HTERT RPE-1 (cell line): ENCODE measurements around the gene LRRD1.
"Not testable (repeated sequence)": the region's sequence is repeated elsewhere in the genome, so short reads cannot be mapped to it uniquely, and the experiment has no call there.

Source experiments
- in situ Hi-C: fragments of 300-500 bp; cut with MboI; formaldehyde crosslinking; loops from 4 replicates; pipeline ENCODE4 v1.14.3; 2020; ENCODE audit warnings: low sequenced_read_pairs

Gene LRRD1

DNA sequence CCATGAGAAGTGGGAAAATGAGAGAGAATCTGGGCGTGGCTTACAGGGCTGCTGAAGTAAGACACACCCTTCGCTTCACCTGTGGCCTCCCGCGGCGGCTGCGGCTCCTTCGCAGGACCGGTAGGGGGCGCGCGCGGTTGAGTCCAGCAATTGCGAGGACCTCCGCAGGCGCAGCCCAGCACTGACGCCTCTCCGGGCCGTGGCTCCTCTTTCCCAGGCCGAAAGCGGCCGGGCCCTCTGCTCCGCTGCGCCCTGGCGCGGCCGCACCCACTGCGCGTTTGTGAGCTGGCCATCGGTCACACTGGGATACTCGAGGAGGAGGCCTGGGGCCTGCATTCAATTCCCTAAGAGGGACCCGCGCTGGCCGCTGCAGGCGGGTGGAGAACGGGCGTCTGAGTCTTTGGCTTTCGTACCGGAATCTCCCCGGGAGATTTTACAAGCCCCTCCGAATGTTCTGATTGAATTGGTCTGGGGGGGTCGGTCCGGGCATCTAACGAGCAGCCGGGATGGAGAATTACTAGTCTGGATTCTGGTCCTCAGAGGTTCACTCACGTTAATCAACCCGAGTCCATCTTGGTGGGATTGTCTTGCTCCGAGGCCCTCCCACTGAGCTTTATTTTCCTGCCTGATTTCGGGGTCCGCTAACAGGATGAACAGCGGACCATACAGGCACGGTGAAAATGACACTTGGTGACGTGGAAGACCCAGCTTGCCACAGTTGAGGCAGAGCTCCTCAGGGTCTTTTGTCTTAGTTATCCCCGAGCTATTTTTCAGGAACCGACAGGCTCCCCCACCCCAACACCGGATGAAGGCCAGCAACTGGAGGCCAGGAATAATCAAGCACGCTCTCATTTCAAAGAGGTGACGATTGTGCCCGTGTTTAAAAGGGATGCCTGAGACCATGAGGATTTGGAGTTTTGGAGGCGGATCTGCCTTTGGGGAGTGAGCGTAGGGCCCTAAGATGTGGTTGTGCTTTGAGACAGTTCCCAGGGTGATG is at the start of gene LRRD1:
Gene LRRD1 (minus strand): TSS at position 215 of the 997 bp plus-strand sequence. CDS start 13,940 bp downstream, outside the sequence.
- in situ Hi-C loops, result no loop called here

DNA sequence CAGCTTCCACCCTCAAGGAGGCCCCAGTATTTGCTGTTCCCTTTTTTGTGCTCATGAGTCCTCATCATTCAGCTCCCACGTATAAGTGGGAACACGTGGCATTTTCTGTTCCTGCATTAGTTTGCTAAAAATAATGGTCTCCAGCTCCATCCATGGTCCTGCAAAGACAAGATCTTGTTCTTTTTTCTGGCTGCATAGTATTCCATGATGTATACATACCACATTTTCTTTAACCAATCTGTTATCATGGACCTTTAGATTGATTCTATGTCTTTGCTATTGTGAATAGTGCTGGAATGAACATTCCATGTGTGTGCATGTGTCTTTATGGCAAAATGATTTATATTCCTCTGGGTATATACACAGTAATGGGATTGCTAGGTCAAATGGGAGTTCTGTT is 49.8 kb upstream of the LRRD1 start:
- in situ Hi-C loops, result no loop called here

DNA sequence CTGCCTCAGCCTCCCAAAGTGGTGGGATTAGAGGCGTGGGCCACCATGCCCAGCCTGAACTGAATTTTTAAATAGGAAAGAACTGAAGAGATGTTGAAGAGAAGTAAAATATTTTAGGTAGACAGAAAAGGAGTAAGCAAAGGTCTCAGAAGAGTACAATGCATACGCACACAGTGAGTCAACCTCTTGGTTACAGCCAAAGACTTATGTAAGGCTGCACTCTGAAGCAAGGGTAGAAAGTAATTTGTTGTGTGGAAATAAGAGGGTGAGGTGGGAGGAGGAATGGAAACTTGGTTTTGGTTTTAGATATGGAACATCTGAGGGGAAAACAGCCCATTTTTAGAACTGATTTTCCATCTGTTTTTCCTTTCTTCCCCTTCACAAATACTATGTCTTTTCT is 49.2 kb upstream of the LRRD1 start:
- in situ Hi-C loops, result no loop called here

DNA sequence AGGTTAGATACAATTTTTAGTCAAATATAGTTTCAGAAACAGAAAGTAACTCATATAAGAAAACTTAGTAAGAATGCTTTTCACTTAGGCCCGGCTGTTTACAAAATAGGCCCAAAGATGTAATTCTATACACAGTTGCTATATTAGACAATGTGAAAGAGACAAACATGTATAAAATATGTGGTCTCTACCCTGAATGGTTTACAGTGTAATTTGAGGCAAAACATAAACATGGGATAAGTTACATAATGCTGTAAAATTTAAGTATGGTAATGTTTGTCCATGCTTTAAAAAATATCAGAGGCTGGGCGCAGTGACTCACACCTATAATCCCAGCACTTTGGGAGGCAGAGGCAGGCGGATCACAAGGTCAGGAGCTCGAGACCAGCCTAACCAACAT is 48.0 kb upstream of the LRRD1 start:
- in situ Hi-C loops, result no loop called here

DNA sequence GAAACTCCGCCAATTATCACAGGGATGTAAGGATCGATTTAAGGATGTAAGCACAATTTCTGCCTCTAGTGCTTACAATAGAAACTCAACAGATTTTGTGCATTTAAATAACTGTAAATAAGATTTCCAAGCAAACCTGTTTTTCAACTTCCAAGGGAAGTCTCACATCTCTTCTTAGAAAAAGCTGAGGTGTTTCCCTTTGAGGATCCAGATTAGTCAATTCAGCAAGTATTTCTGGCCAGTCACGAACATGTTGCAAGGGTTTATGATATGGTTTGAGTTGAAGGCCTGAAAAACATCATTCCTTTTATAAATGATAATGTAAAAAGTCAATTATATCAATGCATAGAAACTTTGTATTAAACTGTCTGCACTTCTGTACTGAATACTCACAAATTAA is 42.8 kb upstream of the LRRD1 start:
- in situ Hi-C loops, result no loop called here

DNA sequence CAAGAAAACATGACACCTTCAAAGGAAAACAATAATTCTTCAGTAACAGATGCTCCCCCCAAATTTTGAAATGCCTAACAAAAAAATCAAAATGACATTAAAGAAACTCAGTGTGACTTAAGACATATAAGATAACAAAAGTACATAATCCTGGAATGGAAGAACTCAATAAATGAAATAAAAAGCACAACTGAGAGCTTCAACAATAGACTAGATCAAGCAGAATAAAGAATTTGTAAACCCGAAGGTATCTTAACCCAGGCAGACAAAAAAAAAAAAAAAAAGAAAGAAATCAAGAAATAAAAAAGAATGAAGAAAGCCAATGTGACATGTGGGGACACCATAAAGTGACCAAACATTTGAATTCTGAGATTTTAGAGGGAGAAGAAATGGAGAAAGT is 27.7 kb upstream of the LRRD1 start:
- in situ Hi-C loops, result no loop called here

DNA sequence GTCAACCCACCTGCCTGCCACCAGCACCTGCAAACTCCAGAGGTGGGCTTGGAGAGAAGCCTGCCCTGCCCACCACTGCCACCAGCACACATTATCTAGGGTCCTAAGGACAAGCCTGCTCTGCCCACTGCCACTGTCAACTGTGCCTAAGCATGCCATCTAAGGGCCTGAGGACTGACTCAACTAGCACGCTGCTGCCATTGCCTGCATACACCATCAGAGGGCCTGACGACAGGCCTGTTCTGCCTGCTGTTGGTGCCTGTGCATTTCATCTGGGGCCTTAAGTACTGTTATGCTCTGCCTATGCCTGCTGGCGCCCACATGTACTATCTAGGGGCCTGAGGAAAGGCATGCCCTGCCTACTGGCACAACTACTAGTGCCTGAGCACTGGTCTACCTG is 27.0 kb upstream of the LRRD1 start:
- in situ Hi-C loops, result no loop called here

DNA sequence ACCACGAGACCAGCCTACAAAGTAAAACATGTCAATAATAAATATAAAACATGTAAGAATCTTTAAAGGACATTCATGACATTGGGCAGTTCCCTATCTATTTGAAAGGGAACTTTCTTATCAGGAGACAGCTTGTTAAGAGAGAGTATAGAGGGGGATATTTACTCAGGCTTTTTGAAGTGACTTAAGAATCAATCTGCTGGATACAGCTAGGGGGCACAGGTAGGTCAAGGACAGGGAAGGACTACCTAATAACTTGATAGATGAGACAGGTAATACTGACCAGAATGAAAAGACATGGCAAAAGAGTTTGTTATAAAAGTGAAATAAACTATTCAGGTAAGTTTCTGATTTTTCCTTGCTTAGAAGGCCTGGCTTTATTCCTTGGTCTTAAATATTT is 21.8 kb upstream of the LRRD1 start:
- in situ Hi-C loops, result no loop called here

DNA sequence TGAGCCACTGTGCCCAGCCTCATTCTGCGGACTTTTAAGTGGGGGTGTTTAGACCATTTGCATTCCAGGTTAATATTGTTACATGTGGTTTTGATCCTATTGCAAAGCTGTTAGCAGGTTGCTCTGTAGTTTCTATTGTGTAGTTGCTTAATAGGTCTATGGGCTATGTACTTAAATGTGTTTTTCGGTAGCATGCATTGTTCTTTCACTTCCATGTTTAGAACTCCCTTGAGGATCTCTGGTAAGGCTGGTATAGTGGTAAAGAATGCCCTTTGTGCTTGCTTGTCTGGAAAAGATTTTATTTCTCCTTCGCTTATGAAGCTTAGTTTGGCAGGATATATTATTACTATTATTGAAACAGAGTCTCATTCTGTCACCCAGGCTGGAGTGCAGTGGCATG is 13.4 kb upstream of the LRRD1 start:
- in situ Hi-C loops, result no loop called here

DNA sequence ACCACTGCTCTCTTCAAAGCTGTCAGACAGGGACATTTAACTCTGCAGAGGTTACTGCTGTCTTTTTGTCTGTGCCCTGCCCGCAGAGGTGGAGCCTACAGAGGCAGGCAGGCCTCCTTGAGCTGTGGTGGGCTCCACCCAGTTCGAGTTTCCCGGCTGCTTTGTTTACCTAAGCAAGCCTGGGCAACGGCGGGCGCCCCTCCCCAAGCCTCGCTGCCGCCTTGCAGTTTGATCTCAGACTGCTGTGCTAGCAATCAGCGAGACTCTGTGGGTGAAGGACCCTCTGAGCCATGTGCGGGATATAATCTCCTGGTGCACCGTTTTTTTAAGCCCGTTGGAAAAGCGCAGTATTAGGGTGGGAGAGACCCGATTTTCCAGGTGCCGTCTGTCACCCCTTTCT is 10.3 kb upstream of the LRRD1 start:
- in situ Hi-C loops, result not testable (repeated sequence)

DNA sequence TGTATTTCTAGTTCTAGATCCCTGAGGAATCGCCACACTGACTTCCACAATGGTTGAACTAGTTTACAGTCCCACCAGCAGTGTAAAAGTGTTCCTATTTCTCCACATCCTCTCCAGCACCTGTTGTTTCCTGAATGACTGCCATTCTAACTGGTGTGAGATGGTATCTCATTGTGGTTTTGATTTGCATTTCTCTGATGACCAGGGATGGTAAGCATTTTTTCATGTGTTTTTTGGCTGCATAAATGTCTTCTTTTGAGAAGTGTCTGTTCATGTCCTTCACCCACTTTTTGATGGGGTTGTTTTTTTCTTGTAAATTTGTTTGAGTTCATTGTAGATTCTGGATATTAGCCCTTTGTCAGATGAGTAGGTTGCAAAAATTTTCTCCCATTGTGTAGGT is 5.4 kb upstream of the LRRD1 start:
- in situ Hi-C loops, result not testable (repeated sequence)

DNA sequence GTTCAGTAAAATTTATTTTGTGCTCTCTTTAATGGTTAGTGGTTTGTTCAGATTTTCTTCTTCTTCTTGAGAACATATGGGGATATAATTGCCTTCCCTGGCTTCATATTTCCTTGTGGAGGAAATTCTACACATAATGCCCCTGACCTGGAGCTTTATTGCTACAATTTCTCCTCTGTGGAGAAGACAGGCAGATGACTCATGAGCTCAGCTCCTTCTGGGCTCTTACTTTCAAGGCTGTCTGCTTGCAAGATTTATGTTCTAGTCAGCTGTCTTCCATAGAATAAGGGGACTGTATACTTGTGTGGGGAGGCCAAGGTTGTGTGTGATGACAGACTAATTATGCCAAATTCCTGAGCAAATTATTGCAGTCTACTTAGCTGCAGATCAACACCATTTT is 1.6 kb downstream of the LRRD1 start:
- in situ Hi-C loops, result no loop called here

DNA sequence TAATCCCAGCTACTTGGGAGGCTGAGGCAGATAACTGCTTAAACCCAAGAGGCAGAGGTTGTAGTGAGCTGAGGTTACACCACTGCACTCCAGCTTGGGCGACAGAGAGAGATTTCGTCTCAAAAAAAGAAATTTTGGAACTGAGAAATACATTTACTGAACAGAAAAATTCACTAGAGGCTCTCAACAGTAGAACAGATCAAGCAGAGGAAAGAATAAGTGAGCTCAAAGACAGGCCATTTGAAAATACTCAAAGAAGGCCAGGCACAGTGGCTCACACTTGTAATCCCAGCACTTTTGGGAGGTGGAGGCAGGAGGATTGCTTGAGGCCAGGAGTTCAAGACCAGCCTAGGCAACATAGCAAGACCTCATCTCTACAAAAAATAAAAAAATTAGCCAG is 9.4 kb downstream of the LRRD1 start:
- in situ Hi-C loops, result not testable (repeated sequence)

DNA sequence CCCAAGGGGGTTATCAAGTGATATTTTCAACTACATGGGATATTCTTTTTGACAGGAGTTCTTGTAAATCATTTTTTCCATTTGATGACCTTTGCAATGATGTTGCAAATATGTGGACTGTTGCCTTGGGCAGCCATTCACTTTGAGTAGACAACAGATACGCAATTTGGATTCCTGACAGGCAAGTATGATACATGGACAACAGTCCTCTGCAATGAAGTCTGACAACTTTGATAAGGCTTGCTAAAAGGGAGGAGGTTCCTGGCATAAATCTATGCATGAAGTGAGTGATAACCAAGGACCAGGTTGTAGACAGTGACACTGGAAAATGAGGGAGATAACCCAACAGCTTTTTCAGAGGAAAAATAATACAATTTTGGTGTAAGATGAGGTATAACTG is 17.7 kb downstream of the LRRD1 start:
- in situ Hi-C loops, result no loop called here

DNA sequence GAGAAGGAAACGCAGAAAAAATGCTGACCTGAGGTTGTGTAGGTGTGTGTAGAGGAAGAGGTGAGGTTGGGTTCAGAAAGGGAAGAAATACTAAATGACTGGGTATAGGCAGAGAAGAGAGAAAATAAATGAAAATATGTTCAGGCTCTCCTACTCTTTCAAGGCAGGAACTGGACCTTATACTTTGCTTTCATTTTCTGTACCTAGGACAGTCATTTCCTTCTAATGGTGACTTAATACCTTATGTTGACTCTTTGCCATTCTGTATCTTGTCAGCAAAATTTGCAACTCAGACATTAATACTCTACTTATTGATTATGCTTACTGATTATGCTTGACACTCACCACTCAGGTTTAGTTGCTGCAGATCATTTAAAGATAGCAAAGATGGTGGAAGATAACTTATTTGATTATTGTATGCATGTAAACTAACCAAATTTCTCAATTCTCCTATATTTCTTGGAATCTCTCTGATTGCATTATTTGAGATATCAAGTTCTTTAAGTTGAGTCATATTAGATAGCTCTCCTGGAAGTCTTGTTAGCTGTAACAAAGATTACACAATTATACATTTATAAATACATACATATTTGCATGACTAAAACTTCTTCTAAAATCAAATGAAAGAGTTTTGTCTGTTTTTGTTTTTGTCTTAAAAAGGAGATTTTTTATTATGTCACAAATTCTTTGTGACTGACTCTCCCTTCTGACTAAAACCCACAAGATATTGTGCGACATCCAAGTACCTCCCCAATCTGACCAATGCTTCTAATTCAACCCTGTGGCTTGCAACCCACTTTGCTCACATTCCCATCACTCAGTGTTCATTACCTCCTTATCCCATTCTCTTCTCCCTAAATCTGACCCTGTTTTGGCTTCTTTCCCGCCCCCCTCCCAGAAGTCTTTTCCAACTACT is 20.0 kb downstream of the LRRD1 start:
- in situ Hi-C loops, result no loop called here

DNA sequence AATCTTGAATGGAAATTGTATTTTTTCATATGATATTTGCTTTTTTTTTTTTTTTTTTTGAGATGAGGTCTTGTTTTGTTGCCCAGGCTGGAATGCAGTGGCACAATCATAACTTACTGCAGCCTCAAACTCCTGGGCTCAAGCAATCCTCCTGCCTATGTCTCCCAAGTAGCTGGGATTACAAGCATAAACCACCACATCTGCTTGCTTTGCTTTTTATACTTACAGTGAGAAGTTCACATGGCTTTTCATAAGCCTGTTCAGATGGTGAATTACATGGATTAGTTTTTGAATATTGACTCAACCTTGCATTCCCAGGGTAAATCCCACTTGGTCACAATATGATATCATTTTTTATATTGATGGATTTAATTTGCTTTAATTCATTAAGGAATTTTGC is 22.0 kb downstream of the LRRD1 start:
- in situ Hi-C loops, result no loop called here

DNA sequence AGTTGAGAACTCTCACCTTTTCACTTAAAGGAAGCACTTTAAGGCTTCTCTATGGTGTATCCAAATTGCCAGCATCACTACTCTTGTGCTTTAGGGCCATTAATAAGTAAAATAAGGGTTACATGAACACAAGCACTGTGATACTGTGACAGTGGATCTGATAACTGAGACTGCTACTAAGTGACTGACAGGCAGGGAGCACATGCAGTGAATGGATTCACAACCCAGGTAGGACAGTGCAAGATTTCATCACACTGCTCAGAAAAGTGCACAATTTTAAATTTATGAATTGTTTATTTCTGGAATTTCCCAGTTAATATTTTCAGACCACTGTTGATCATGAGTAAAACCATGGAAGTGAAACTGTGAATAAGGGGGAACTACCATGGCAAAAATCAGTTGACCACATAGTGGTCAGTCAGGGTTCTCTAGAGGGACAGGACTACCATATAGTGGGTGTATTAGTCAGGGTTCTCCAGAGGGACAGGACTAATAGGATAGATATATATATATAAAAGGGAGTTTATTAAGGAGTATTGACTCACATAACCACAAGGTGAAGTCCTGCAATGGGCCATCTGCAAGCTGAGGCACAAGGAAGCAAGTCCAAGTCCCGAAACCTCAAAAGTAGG is 23.7 kb downstream of the LRRD1 start:
- in situ Hi-C loops, result no loop called here

DNA sequence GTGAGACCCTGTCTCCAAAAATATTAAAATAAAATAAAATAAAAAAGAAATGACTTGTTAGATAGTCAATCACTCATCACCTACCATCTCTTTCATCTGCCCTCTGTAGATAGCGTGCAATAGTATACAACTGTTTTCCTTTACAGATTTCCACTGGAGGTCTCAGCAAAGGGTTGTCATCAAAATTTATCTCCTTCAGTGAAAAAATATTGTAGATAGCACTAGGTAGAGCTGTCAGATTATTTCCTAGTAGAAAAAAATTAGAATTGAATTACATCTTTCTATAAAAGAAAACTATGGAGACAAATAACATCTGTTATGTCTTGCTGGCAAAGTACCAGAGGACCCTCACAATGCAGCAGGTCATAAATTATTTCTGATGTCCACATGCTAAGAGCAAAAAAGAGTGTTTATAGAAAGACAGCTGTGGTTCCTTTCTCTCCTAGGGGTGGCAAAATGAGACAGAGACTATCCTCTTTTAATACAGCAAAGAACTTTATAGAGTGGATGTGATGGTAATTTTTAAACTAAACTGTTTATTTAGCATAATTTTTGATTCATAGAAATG is 28.4 kb downstream of the LRRD1 start:
- in situ Hi-C loops, result no loop called here

DNA sequence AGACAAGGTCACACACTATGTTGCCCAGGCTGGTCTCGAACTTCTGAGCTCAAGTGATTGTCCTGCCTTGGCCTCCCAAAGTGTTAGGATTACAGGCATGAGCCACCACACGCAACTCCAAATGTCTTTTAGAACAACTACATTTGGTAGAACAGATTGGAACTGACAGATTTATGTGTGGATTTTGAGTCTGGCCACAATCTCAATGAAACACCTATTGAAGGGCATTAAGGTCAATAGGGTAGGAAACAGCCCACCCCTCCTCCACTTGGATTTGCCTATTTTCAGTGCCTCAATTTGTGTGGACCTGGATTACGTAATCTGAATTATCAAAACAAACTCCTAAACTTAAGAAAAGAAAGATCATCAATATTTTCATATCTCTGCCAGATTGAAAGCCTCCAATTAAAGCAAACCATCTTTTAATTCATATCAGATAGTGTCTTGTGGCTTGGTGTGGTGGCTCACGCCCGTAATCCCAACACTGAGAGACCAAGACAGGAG is 29.2 kb downstream of the LRRD1 start:
- in situ Hi-C loops, result no loop called here

DNA sequence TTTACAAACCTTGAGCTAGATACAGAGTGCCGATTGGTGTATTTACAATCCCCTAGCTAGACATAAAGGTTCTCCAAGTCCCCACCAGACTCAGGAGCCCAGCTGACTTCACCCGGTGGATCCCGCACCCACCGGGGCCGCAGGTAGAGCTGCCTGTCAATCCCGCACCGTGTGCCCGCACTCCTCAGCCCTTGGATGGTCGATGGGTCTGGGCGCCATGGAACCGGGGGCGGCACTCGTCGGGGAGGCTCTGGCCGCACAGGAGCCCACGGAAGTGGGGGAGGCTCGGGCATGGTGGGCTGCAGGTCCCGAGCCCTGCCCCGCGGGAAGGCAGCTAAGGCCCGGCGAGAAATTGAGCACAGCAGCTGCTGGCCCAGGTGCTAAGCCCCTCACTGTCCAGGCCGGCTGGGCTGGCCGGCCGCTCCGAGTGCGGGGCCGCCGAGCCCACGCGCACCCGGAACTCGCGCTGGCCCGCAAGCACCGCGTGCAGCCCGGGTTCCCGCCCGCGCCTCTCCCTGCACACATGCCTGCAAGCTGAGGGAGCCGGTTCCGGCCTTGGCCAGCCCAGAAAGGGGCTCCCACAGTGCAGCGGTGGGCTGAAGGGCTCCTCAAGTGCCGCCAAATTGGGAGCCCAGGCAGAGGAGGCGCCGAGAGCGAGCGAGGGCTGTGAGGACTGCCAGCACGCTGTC is 35.6 kb downstream of the LRRD1 start:
- in situ Hi-C loops, result not testable (repeated sequence)
